Activated naive CD8-positive, alpha-beta T cell treated with anti-CD3 and anti-CD28 coated beads, Interleukin-2, amount 10 ng/mL, durations not matched to agents 7 days and 5 days (primary cell): ENCODE data around the gene SELENOP. TPM values are rescaled to one million over a fixed set of nuclear protein-coding genes. Genes with fewer than 3 reads are reported as not detected.
"Not testable (repeated sequence)": the region's sequence is repeated elsewhere in the genome, so short reads cannot be mapped to it uniquely, and the experiment has no call there.

ENCODE experiments used
- ATAC-seq: fragments of 150-1000 bp; cut with Tn5 transposase; one replicate; pipeline ENCODE4 v1.10.0; 2021; ENCODE audit warnings: low read depth, moderate library complexity
- POLR2A ChIA-PET: fragments of 350-600 bp; sonication (Branson Sonifier 250); formaldehyde crosslinking; loops from one replicate; lab custom pipeline; 2021; ENCODE audit warnings: antibody characterized with exemption; lab: Charles Lee
- DNase-seq: peaks from one replicate; pipeline ENCODE4 v3.0.0; 2021
- H3K27ac Mint-ChIP-seq: one replicate; pipeline ENCODE4 v1.8.0; 2022; ENCODE audit warnings: mild to moderate bottlenecking, mixed read lengths
- H3K27me3 Mint-ChIP-seq: one replicate; pipeline ENCODE4 v1.8.0; 2022; ENCODE audit warnings: mild to moderate bottlenecking, moderate library complexity, mixed read lengths
- H3K36me3 Mint-ChIP-seq: one replicate; pipeline ENCODE4 v1.8.0; 2021; ENCODE audit warnings: mild to moderate bottlenecking, mixed read lengths
- H3K4me1 Mint-ChIP-seq: one replicate; pipeline ENCODE4 v1.8.0; 2021; ENCODE audit warnings: mixed read lengths
- H3K4me3 Mint-ChIP-seq: one replicate; pipeline ENCODE4 v1.8.0; 2022; ENCODE audit warnings: mild to moderate bottlenecking, moderate library complexity, mixed read lengths
- H3K9me3 Mint-ChIP-seq: one replicate; pipeline ENCODE4 v1.8.0; 2021; ENCODE audit warnings: mixed read lengths
- total RNA-seq, 2 experiments: library from RNA; stranded (reverse); gene quantifications; one replicate each; pipeline ENCODE4 v1.2.3, GENCODE V29; 2021

SELENOP gene, protein sequence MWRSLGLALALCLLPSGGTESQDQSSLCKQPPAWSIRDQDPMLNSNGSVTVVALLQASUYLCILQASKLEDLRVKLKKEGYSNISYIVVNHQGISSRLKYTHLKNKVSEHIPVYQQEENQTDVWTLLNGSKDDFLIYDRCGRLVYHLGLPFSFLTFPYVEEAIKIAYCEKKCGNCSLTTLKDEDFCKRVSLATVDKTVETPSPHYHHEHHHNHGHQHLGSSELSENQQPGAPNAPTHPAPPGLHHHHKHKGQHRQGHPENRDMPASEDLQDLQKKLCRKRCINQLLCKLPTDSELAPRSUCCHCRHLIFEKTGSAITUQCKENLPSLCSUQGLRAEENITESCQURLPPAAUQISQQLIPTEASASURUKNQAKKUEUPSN
- total RNA-seq: 1 to 10 TPM in 1 of 2 experiments, under 1 TPM in 1; 0.83 to 1.1 TPM

DNA sequence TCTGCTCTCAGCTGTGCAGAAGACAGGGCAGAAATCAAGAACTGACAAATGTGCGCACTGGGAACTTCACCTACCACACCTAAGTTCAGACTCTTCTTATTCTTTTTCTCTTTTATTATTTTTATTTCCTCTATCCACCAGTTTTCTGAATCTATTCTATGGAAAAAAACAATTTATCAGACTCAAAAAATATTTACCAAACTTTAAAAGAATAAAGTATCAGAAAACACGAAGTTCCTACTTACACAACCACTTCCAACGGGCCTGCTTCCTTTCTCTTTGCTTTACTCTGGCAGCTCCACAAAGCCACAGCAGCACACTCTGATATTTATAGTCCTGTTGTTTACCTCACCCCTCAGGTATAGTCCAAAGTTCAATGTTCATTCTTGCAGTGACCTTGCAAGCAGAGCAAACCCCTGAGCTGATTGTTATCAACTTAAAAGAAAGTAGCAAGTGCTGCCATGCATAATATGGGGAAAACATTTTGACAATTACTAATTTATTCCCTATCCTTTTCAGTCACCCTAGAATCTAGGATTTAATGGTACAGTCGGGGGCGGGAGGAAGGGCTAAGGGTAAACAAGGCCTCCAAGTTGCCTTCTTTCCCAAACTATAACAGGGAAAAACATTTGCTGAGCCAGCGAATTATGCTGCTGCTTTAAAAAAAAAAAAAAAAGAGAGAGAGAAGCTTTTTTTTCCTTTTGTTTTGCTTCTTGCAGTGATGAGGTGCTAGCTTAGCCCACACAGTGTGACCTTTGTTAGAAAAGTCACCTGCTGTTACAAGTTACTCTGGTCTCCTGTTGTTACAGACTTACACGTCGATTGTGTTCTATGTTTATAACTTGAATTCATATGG, at the start of gene SELENOP:
Gene SELENOP (minus strand): TSS at position 302 of the 856 bp plus-strand sequence. CDS start 3,539 bp downstream, outside the sequence.
- H3K36me3 Mint-ChIP-seq: no peaks in the 10 kb centered on the region
- ATAC-seq: no peak
- no peaks in the 10 kb centered on the region for H3K27me3 Mint-ChIP-seq
- POLR2A ChIA-PET: no interaction called here
- H3K27ac Mint-ChIP-seq: no peak within 1 kb of the TSS
- peaks cover 1% of the 10 kb centered on the region for H3K4me1 Mint-ChIP-seq
- H3K4me3 Mint-ChIP-seq: no peak within 1 kb of the TSS
- no peaks in the 10 kb centered on the region for H3K9me3 Mint-ChIP-seq
- no peak for DNase-seq

DNA sequence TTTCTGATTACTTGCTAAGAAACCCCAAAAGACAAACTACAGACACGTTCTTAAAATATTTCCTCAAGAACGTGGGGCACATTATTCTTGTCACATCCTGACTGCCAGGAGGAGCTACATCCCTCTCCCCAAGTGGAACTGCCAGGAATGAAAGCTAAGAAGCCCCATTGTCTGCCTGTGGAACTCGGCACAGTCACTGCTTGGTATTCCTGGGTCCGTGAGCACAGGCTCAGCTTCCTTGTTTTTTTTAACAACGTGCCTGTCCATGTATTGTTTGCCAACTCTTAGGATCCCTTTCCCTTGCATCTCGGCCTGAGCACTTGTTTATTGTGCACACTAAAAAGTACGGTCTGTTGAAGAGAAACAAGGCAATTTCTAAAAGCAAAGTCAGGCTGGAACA, 47.0 kb upstream of the SELENOP start:
- H3K4me1 Mint-ChIP-seq: no peaks in the 10 kb centered on the region
- POLR2A ChIA-PET: no interaction called here
- DNase-seq (no peak), ATAC-seq (no peak)
- H3K9me3 Mint-ChIP-seq: no peaks in the 10 kb centered on the region
- no peaks in the 10 kb centered on the region for H3K36me3 Mint-ChIP-seq
- H3K27ac Mint-ChIP-seq: no peak overlapping the region
- H3K27me3 Mint-ChIP-seq: peaks cover 13% of the 10 kb centered on the region
- H3K4me3 Mint-ChIP-seq: no peak overlapping the region

DNA sequence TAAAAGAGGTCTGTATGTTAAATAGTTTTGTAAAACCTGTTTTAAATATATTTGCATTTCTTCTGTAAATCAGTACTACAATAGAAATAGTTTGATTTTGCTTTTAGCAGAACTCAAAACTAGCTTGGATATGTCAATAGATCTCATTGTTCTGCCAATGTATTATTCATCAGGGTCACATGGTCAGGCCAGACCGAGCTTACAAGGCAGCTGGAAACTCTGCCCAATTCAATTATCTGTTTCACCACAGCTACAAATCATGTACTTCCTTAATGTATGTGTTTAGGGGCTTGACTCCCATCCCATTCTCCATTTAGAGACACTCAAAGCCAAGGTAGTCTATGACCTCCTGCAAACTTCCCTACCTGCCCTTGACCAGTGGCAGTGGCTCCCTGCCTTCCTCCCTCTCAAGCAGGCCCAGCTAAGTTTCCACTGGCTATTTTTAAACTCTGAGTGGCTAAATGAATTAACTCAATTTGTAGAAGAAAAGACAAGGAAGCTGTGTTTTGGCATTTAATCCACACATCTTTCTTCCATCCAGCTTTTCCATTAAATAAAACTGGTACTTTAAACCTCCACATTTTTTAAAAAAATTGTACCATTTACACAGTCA, 46.4 kb upstream of the SELENOP start:
- Mint-ChIP-seq H3K9me3 (no peaks in the 10 kb centered on the region), H3K36me3 (no peaks in the 10 kb centered on the region), H3K27me3 (peaks cover 13% of the 10 kb centered on the region), H3K27ac (no peak overlapping the region), H3K4me3 (no peak overlapping the region), H3K4me1 (no peaks in the 10 kb centered on the region)
- POLR2A ChIA-PET: no interaction called here
- ATAC-seq: no peak
- DNase-seq: no peak

- Mint-ChIP-seq H3K4me3 (no peak overlapping the region), H3K27ac (no peak overlapping the region), H3K27me3 (no peaks in the 10 kb centered on the region), H3K36me3 (no peaks in the 10 kb centered on the region), H3K4me1 (no peaks in the 10 kb centered on the region), H3K9me3 (no peaks in the 10 kb centered on the region)
- POLR2A ChIA-PET: no interaction called here
- no peak for DNase-seq
- no peak for ATAC-seq
Measured at GRCh38 chr5:42855811-42856210, 44.1 kb upstream of the SELENOP start.

GRCh38 chr5:42855386-42855785, 43.7 kb upstream of the SELENOP start:
- no peak for DNase-seq
- Mint-ChIP-seq H3K27me3 (no peaks in the 10 kb centered on the region), H3K4me3 (no peak overlapping the region), H3K9me3 (no peaks in the 10 kb centered on the region), H3K36me3 (no peaks in the 10 kb centered on the region), H3K4me1 (no peaks in the 10 kb centered on the region), H3K27ac (no peak overlapping the region)
- ATAC-seq: no peak
- POLR2A ChIA-PET: no interaction called here

DNA sequence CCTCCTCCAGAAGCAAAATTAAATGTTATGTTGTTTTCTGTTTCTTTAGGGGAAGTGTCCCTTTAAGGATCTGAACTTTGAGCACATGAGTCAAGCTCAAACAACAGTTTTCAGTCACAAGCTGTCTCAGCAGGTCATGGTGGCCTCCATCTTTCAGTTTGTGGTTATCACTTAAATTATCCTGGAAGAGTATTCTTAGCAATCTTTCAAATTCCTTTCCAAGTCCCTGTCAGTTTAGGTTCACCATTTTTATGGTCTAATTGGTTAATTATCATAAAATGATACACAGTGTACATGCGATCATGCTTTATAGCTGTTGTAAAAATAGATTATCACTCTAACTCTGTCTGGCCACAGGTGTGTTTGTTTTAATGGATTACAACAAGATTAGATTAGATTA, 43.1 kb upstream of the SELENOP start:
- DNase-seq (no peak), ATAC-seq (no peak)
- POLR2A ChIA-PET: no interaction called here
- Mint-ChIP-seq H3K4me1 (no peaks in the 10 kb centered on the region), H3K9me3 (no peaks in the 10 kb centered on the region), H3K36me3 (no peaks in the 10 kb centered on the region), H3K27ac (no peak overlapping the region), H3K4me3 (no peak overlapping the region), H3K27me3 (no peaks in the 10 kb centered on the region)

DNA sequence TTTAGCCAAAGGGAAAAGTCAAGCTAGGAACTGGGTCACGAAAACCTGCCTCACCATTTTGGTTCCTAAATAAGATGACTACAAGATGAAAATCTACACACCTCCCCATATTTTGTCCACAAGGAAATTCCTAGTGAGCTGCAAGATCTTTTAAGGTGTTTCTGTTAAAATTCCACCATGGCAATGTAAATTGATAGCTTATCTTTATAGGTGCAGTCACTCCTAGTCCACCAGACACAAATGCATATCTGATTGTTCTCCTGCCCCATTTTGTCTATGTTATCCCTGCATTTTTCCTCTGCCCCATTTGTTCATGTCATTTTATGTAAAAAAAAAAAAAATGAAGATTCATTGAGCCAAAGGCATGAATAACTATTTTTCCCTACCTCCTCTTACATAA, 41.1 kb upstream of the SELENOP start:
- Mint-ChIP-seq H3K27ac (no peak overlapping the region), H3K27me3 (no peaks in the 10 kb centered on the region), H3K4me3 (no peak overlapping the region), H3K9me3 (no peaks in the 10 kb centered on the region), H3K36me3 (no peaks in the 10 kb centered on the region), H3K4me1 (no peaks in the 10 kb centered on the region)
- POLR2A ChIA-PET: no interaction called here
- DNase-seq (no peak), ATAC-seq (no peak)

DNA sequence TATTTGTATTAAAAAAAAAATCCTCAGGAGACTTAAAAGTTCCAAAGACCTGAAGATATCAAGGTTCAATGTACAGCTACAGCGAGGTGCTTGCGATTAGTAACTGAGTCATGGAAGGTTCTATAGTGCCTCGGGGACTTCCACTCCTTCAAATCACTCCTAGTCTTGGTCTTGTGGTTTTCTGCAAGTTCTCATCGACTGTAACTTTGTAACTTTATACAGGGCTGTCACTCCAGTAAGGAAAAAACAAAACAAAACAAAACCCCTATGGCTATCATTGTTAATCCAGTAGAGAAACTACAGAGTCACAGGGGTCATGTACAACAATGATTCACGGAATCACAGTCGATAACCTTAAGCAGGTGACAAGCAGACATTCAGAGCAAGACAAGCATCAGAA, 39.8 kb upstream of the SELENOP start:
- Mint-ChIP-seq H3K4me3 (no peak overlapping the region), H3K36me3 (no peaks in the 10 kb centered on the region), H3K27ac (no peak overlapping the region), H3K27me3 (no peaks in the 10 kb centered on the region), H3K4me1 (no peaks in the 10 kb centered on the region), H3K9me3 (no peaks in the 10 kb centered on the region)
- no peak for DNase-seq
- ATAC-seq: no peak
- POLR2A ChIA-PET: no interaction called here

DNA sequence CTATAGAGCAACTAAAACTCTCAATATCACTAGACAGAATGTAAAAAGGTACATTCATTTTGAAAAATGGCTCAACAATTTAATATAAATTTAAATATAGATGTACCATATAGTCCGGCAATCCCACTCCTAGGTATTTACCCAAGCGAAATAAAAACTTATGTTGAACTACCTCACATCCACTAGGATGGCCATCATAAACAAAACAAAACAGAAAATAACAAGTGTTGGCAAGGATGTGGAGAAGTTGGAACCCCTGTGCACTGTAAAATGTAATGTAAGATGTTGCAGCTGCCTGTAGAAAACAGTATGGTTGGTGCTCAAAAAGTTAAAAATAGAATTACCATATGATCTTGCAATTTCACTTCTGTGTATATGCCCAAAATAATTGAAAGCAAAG, 36.9 kb upstream of the SELENOP start:
- no peaks in the 10 kb centered on the region for H3K36me3 Mint-ChIP-seq
- peaks cover 3% of the 10 kb centered on the region for H3K9me3 Mint-ChIP-seq
- H3K27me3 Mint-ChIP-seq: peaks cover 5% of the 10 kb centered on the region
- no peak overlapping the region for H3K27ac Mint-ChIP-seq
- no peaks in the 10 kb centered on the region for H3K4me1 Mint-ChIP-seq
- DNase-seq: no peak
- POLR2A ChIA-PET: no interaction called here
- H3K4me3 Mint-ChIP-seq: no peak overlapping the region
- no peak for ATAC-seq

- H3K27me3 Mint-ChIP-seq, POLR2A ChIA-PET, H3K4me3 Mint-ChIP-seq, DNase-seq, H3K9me3 Mint-ChIP-seq, H3K27ac Mint-ChIP-seq, ATAC-seq, H3K36me3 Mint-ChIP-seq, H3K4me1 Mint-ChIP-seq: not testable (repeated sequence)
Measured at GRCh38 chr5:42844408-42844807, 32.7 kb upstream of the SELENOP start.

- H3K9me3 Mint-ChIP-seq: peaks cover 3% of the 10 kb centered on the region
- no peak overlapping the region for H3K27ac Mint-ChIP-seq
- ATAC-seq (no peak), DNase-seq (no peak)
- POLR2A ChIA-PET: no interaction called here
- H3K36me3 Mint-ChIP-seq: no peaks in the 10 kb centered on the region
- H3K4me3 Mint-ChIP-seq: no peak overlapping the region
- peaks cover 9% of the 10 kb centered on the region for H3K27me3 Mint-ChIP-seq
- H3K4me1 Mint-ChIP-seq: no peaks in the 10 kb centered on the region
Measured at GRCh38 chr5:42843675-42844292, 32.1 kb upstream of the SELENOP start.

DNA sequence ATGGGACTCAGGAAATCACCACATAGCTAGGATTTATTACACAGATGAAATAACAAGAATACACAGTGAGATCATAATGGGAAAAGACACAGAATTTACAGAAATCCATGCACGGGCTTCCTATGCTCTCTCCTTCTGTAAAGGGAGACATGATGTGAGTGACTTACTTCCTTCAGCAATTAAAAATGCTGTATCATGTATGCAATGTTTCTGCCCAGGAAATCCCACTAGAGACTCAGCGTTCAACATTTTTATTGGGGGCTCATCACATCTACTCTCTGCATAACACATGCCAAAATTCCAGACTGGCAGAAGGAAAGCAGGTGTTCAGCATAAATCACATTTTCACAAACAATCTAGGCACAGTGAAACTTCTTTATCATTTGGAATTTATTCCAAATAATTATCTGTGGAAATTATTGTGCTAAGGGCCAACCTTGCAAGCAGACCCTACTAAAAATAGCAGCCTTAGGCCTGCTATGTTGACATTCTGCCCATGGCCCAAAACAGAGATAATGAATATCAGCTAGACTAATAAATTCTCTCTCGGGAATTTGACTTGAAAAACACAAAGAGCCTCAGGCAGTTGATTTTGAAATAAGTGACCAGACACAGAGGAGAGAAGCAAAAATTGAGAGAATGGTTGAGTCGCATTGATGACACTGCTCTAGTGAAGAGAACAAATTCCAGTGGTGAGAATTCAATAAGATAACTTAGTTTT, 31.4 kb upstream of the SELENOP start:
- Mint-ChIP-seq H3K4me1 (no peaks in the 10 kb centered on the region), H3K36me3 (no peaks in the 10 kb centered on the region), H3K27ac (no peak overlapping the region), H3K27me3 (peaks cover 9% of the 10 kb centered on the region), H3K4me3 (no peak overlapping the region), H3K9me3 (peaks cover 3% of the 10 kb centered on the region)
- DNase-seq: no peak
- POLR2A ChIA-PET: no interaction called here
- no peak for ATAC-seq
